ENCODE measurements around the gene UBL7.
"Not testable (repeated sequence)": the region's sequence is repeated elsewhere in the genome, so short reads cannot be mapped to it uniquely, and the experiment has no call there.

UBL7 gene

GRCh38 chr15:74460871-74461846, at the start of gene UBL7:
Gene UBL7, minus strand, starts transcription at chr15:74461160. Its CDS starts 2,293 bp downstream, at chr15:74458867.
- H3K27ac Mint-ChIP-seq, result peak within 1 kb of the TSS; percentile 79
- peak within 1 kb of the TSS; percentile 97 for H3K4me3 Mint-ChIP-seq
- no peaks in the 10 kb centered on the region for H3K27me3 Mint-ChIP-seq
- peaks cover 30% of the 10 kb centered on the region for H3K36me3 Mint-ChIP-seq
- H3K9me3 Mint-ChIP-seq, result peaks cover 5% of the 10 kb centered on the region
- peaks cover 59% of the 10 kb centered on the region for H3K4me1 Mint-ChIP-seq
- ATAC-seq, result peak; percentile 97

- H3K4me3 Mint-ChIP-seq, result no peak overlapping the region
- H3K36me3 Mint-ChIP-seq, result peaks cover 27% of the 10 kb centered on the region
Measured at GRCh38 chr15:74506515-74506840, 45.5 kb upstream of the UBL7 start.

GRCh38 chr15:74505837-74506514, 45.0 kb upstream of the UBL7 start:
- no peak for ATAC-seq
- Mint-ChIP-seq H3K36me3 (peaks cover 27% of the 10 kb centered on the region), H3K27me3 (no peaks in the 10 kb centered on the region), H3K9me3 (no peaks in the 10 kb centered on the region), H3K27ac (no peak overlapping the region), H3K4me3 (no peak overlapping the region), H3K4me1 (peaks cover 5% of the 10 kb centered on the region)

More at GRCh38 chr15:74506515-74506840, 45.5 kb upstream of the UBL7 start:
- Mint-ChIP-seq H3K27me3 (no peaks in the 10 kb centered on the region), H3K27ac (no peak overlapping the region), H3K9me3 (no peaks in the 10 kb centered on the region), H3K4me1 (peaks cover 6% of the 10 kb centered on the region)
- no peak for ATAC-seq

- Mint-ChIP-seq H3K27me3 (no peaks in the 10 kb centered on the region), H3K36me3 (peaks cover 27% of the 10 kb centered on the region), H3K4me3 (no peak overlapping the region), H3K4me1 (peaks cover 5% of the 10 kb centered on the region), H3K27ac (no peak overlapping the region), H3K9me3 (no peaks in the 10 kb centered on the region)
- no peak for ATAC-seq
Measured at GRCh38 chr15:74504836-74505235, 43.9 kb upstream of the UBL7 start.

GRCh38 chr15:74504418-74504817, 43.5 kb upstream of the UBL7 start:
- Mint-ChIP-seq H3K36me3 (peaks cover 27% of the 10 kb centered on the region), H3K9me3 (no peaks in the 10 kb centered on the region), H3K4me3 (no peak overlapping the region), H3K27ac (no peak overlapping the region), H3K27me3 (no peaks in the 10 kb centered on the region), H3K4me1 (peaks cover 5% of the 10 kb centered on the region)
- no peak for ATAC-seq

- Mint-ChIP-seq H3K27me3 (no peaks in the 10 kb centered on the region), H3K4me3 (no peak overlapping the region), H3K9me3 (no peaks in the 10 kb centered on the region), H3K27ac (no peak overlapping the region), H3K4me1 (peaks cover 5% of the 10 kb centered on the region), H3K36me3 (peaks cover 27% of the 10 kb centered on the region)
- ATAC-seq, result no peak
Measured at GRCh38 chr15:74502301-74502700, 41.3 kb upstream of the UBL7 start.

- no peak overlapping the region for H3K4me3 Mint-ChIP-seq
- no peak overlapping the region for H3K27ac Mint-ChIP-seq
- H3K9me3 Mint-ChIP-seq, result no peaks in the 10 kb centered on the region
- no peaks in the 10 kb centered on the region for H3K27me3 Mint-ChIP-seq
- peaks cover 22% of the 10 kb centered on the region for H3K36me3 Mint-ChIP-seq
- peaks cover 5% of the 10 kb centered on the region for H3K4me1 Mint-ChIP-seq
- ATAC-seq, result no peak
Measured at GRCh38 chr15:74500401-74500800, 39.4 kb upstream of the UBL7 start.

- peaks cover 5% of the 10 kb centered on the region for H3K4me1 Mint-ChIP-seq
- ATAC-seq, result no peak
- H3K4me3 Mint-ChIP-seq, result no peak overlapping the region
Measured at GRCh38 chr15:74499366-74499765, 38.4 kb upstream of the UBL7 start.

GRCh38 chr15:74497584-74497983, 36.6 kb upstream of the UBL7 start:
- no peak overlapping the region for H3K4me3 Mint-ChIP-seq
- peaks cover 3% of the 10 kb centered on the region for H3K4me1 Mint-ChIP-seq
- no peaks in the 10 kb centered on the region for H3K27me3 Mint-ChIP-seq
- no peak overlapping the region for H3K27ac Mint-ChIP-seq
- H3K9me3 Mint-ChIP-seq, result no peaks in the 10 kb centered on the region
- ATAC-seq, result no peak
- peaks cover 3% of the 10 kb centered on the region for H3K36me3 Mint-ChIP-seq

More at GRCh38 chr15:74499366-74499765, 38.4 kb upstream of the UBL7 start:
- Mint-ChIP-seq H3K36me3 (peaks cover 15% of the 10 kb centered on the region), H3K27me3 (no peaks in the 10 kb centered on the region), H3K27ac (no peak overlapping the region), H3K9me3 (no peaks in the 10 kb centered on the region)

- ATAC-seq, result no peak
- Mint-ChIP-seq H3K27me3 (no peaks in the 10 kb centered on the region), H3K9me3 (no peaks in the 10 kb centered on the region), H3K27ac (no peak overlapping the region), H3K36me3 (no peaks in the 10 kb centered on the region), H3K4me1 (no peaks in the 10 kb centered on the region), H3K4me3 (no peak overlapping the region)
Measured at GRCh38 chr15:74496648-74497047, 35.7 kb upstream of the UBL7 start.

GRCh38 chr15:74490339-74490689, 29.4 kb upstream of the UBL7 start:
- H3K36me3 Mint-ChIP-seq, result peaks cover 5% of the 10 kb centered on the region
- peak overlapping the region; percentile 36 for H3K4me3 Mint-ChIP-seq
- H3K27me3 Mint-ChIP-seq, result no peaks in the 10 kb centered on the region
- peaks cover 12% of the 10 kb centered on the region for H3K4me1 Mint-ChIP-seq
- H3K9me3 Mint-ChIP-seq, result no peaks in the 10 kb centered on the region
- H3K27ac Mint-ChIP-seq, result peak overlapping the region; percentile 62
- ATAC-seq, result no peak

- Mint-ChIP-seq H3K4me3 (peak overlapping the region; percentile 36), H3K36me3 (peaks cover 5% of the 10 kb centered on the region), H3K9me3 (no peaks in the 10 kb centered on the region), H3K27ac (peak overlapping the region; percentile 62), H3K4me1 (peaks cover 12% of the 10 kb centered on the region), H3K27me3 (no peaks in the 10 kb centered on the region)
- ATAC-seq, result peak; percentile 89
Measured at GRCh38 chr15:74489518-74490338, 28.8 kb upstream of the UBL7 start.

- no peak for ATAC-seq
- H3K4me1 Mint-ChIP-seq, result peaks cover 12% of the 10 kb centered on the region
- H3K4me3 Mint-ChIP-seq, result no peak overlapping the region
- H3K27me3 Mint-ChIP-seq, result no peaks in the 10 kb centered on the region
- no peak overlapping the region for H3K27ac Mint-ChIP-seq
- peaks cover 5% of the 10 kb centered on the region for H3K36me3 Mint-ChIP-seq
- no peaks in the 10 kb centered on the region for H3K9me3 Mint-ChIP-seq
Measured at GRCh38 chr15:74488776-74489175, 27.8 kb upstream of the UBL7 start.

GRCh38 chr15:74482661-74483060, 21.7 kb upstream of the UBL7 start:
- Mint-ChIP-seq H3K4me1 (no peaks in the 10 kb centered on the region), H3K4me3 (no peak overlapping the region), H3K27ac (no peak overlapping the region), H3K27me3 (no peaks in the 10 kb centered on the region), H3K36me3 (peaks cover 28% of the 10 kb centered on the region), H3K9me3 (no peaks in the 10 kb centered on the region)
- ATAC-seq, result no peak

GRCh38 chr15:74480364-74480763, 19.4 kb upstream of the UBL7 start:
- H3K4me1 Mint-ChIP-seq, H3K27me3 Mint-ChIP-seq, H3K4me3 Mint-ChIP-seq, ATAC-seq, H3K9me3 Mint-ChIP-seq, H3K27ac Mint-ChIP-seq: not testable (repeated sequence)
- H3K36me3 Mint-ChIP-seq, result peaks cover 32% of the 10 kb centered on the region
